ENCODE data around the gene GATAD2A.

GATAD2A gene

DNA sequence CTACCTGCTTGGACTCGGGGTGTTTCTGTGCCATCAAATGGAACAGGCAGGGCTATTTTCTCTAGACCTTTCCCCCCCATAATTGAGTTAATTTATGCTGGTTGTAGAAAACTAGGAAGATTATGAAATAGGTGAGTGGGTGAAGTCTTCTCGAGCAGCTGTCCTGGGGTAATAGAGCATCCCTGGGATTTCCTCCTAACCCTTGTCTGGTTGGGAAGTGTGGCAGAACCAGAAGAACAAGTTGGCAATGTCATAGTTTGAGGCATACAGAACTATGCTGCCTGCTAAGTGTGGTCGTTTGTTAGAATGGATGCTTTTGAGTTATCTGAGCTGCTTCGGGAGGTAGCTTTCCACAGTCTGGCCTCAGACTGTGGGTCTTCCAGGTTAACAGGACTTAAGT is 3.7 kb downstream of the GATAD2A start:
- TF ChIP-seq GATA2 (IDR thresholded peaks at IDR 0.05; ENCODE audit: low read depth, low read length): no peak
- no peak for TF ChIP-seq GATA3 (IDR thresholded peaks at IDR 0.05; ENCODE audit: low read depth, low read length)

- TF ChIP-seq GATA3 (IDR thresholded peaks at IDR 0.05; ENCODE audit: low read depth, low read length): no peak
These were observed 4.2 kb downstream of the GATAD2A start for GRCh38 chr19:19409631-19410030.

GRCh38 chr19:19410553-19411550 is 5.4 kb downstream of the GATAD2A start:
- no peak for TF ChIP-seq GATA2 (IDR thresholded peaks at IDR 0.05; ENCODE audit: low read depth, low read length)
- no peak for TF ChIP-seq GATA3 (IDR thresholded peaks at IDR 0.05; ENCODE audit: low read depth, low read length)

GRCh38 chr19:19416280-19416679 is 10.8 kb downstream of the GATAD2A start:
- TF ChIP-seq GATA2 (IDR thresholded peaks at IDR 0.05; ENCODE audit: low read depth, low read length) (no peak), GATA3 (IDR thresholded peaks at IDR 0.05; ENCODE audit: low read depth, low read length) (no peak)

DNA sequence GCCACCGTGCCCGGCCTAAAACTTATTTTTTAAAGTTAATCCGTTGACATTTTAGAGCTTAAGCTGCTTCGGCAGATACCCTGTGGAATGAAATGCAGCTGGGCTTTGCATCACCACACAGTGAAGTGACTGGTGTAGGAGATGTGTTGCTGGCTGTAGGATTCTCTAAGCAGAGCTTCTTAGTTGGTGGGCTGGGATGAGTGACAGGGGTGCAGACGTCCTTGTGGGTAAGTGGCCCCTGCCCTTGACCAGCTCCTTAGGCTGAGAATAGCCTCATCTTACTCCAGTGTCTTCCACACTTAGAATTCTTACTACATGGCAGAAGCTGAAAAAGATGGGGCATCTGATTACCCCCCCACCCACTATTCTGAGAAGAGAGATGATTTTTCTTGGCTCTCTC is 11.6 kb downstream of the GATAD2A start:
- TF ChIP-seq GATA2 (IDR thresholded peaks at IDR 0.05; ENCODE audit: low read depth, low read length): no peak
- no peak for TF ChIP-seq GATA3 (IDR thresholded peaks at IDR 0.05; ENCODE audit: low read depth, low read length)

DNA sequence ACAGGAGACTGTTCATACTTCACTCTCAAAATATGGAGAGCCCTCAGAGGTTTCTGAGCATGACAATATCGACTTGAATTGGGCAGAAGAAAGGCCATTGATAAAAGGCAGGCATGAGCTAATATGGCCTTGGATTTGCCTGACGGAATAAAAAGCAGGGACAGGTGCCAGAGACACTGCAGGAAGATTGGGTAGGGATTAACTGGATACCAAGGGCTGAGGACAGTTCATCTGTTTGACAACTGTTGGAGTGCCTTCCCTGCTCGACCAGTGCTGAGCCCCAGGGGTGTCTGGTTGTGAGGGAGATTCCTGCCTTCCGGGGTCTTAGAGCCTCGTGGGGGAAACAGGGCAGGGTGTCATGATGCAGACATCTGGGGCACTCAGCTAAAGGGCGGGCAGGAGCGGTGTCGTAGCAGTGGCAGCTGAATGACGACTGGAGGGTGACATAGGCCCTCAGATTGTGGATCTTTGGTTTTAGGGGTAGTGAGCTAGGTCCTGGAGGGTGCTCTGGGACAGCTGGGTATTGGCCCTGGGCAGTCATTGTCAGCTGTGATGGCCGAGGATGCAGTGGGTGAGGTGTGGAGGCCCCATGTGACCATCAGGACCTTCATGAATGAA is 12.3 kb downstream of the GATAD2A start:
- TF ChIP-seq GATA3 (IDR thresholded peaks at IDR 0.05; ENCODE audit: low read depth, low read length) (no peak), GATA2 (IDR thresholded peaks at IDR 0.05; ENCODE audit: low read depth, low read length) (no peak)

- TF ChIP-seq GATA3 (IDR thresholded peaks at IDR 0.05; ENCODE audit: low read depth, low read length) (no peak), GATA2 (IDR thresholded peaks at IDR 0.05; ENCODE audit: low read depth, low read length) (no peak)
These were observed 13.2 kb downstream of the GATAD2A start for GRCh38 chr19:19418555-19419260.

DNA sequence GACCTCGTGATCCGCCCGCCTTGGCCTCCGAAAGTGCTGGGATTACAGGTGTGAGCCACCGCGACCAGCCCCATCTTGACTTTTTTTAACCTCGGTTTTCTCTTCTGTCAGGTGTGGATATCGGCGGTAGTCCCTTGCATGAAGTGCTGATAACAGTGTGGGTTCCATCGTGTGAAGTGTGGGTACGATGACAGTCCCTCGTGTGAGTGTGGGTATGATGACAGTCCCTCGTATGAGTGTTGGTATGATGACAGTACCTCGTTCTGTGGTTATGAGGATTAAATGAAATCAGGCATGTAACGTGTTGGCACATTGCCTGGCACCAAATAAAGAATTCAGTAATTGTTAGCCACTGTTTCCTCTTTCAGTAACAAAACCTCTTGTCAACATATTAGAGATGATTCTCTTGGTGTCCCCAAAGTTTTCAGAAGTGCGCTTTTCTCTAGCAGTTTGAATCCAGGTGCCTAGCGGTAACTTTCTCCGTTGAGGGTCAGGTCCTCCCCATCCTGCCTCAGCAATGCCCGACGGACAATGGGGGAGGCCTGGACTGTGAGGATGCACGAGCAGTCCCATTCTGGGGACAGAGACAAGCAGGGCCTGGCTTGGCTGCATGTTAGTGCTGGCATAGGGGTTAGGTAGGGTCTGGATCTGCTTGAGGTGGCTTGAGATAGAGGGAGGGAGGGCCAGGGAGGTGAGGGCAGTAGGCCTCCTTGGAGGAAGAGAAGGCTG is 15.3 kb downstream of the GATAD2A start:
- TF ChIP-seq GATA2 (IDR thresholded peaks at IDR 0.05; ENCODE audit: low read depth, low read length): no peak
- no peak for TF ChIP-seq GATA3 (IDR thresholded peaks at IDR 0.05; ENCODE audit: low read depth, low read length)

DNA sequence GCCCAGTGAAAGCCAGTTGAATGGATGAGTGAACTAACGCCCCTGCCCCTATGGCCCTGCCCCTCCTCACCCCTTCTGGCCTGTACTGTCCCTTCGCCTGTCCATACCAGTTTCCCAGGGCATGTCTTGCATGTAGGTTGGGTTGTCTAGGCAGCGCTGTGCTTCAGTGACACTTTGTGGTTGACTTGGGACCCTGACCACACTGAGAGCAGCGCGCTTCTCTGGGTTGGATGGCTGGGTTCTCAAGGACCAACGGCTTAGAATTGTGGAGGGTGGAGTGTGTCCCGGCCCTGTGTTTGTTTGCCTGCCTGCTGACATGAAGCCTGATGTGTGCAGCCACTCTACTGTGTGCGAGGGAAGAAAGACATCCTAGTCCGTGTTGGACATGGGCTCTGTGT is 15.8 kb downstream of the GATAD2A start:
- no peak for TF ChIP-seq GATA2 (IDR thresholded peaks at IDR 0.05; ENCODE audit: low read depth, low read length)
- TF ChIP-seq GATA3 (IDR thresholded peaks at IDR 0.05; ENCODE audit: low read depth, low read length): no peak

DNA sequence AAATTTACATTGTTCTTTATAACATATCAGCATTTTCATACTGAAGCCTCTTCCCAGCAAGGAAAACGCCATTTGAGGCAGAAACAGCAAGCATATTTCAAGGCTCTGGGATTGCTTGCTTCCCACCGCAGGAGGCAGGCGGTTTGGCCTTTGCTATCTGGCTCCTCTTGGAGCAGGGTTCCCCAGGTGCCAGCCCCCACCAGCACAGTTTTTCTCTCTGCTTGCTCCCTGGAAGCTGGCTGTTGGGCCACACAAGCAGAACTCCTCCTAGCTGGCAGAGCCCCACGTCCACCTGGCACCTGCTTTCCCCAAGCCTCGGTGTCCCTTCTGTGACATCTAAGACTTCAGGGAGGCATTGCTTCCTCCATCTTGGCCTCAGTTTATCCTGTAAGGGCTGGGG is 16.7 kb downstream of the GATAD2A start:
- TF ChIP-seq GATA2 (IDR thresholded peaks at IDR 0.05; ENCODE audit: low read depth, low read length) (no peak), GATA3 (IDR thresholded peaks at IDR 0.05; ENCODE audit: low read depth, low read length) (no peak)

- TF ChIP-seq GATA2 (IDR thresholded peaks at IDR 0.05; ENCODE audit: low read depth, low read length): no peak
- TF ChIP-seq GATA3 (IDR thresholded peaks at IDR 0.05; ENCODE audit: low read depth, low read length): no peak
These were observed 17.8 kb downstream of the GATAD2A start for GRCh38 chr19:19423322-19423721.

- TF ChIP-seq GATA3 (IDR thresholded peaks at IDR 0.05; ENCODE audit: low read depth, low read length): no peak
- no peak for TF ChIP-seq GATA2 (IDR thresholded peaks at IDR 0.05; ENCODE audit: low read depth, low read length)
These were observed 19.8 kb downstream of the GATAD2A start for GRCh38 chr19:19425170-19425875.

GRCh38 chr19:19426216-19426615 is 20.7 kb downstream of the GATAD2A start:
- no peak for TF ChIP-seq GATA2 (IDR thresholded peaks at IDR 0.05; ENCODE audit: low read depth, low read length)
- no peak for TF ChIP-seq GATA3 (IDR thresholded peaks at IDR 0.05; ENCODE audit: low read depth, low read length)

All from SH-SY5Y (cell line).